IMR-90 (cell line): Measurements from ENCODE around the gene PTPRC. TPM values are rescaled to one million over a fixed set of nuclear protein-coding genes. Genes with fewer than 3 reads are reported as not detected.

Source experiments
- ATAC-seq: fragments of 200-7000 bp; cut with Tn5 transposase; 2 replicates; pipeline ENCODE4 v1.9.1; 2020; ENCODE audit warnings: low read depth, mild to moderate bottlenecking, moderate library complexity
- BruUV-seq: library from RNA; stranded (reverse); fragments of 400-500 nt; replicated peaks from 2 replicates; lab custom pipeline; 2021; lab: Mats Ljungman, UMichigan
- CTCF ChIA-PET: fragments of 300-600 bp; formaldehyde crosslinking; extraction: SDS; loops from one replicate; lab custom pipeline; 2021; ENCODE audit warnings: antibody characterized with exemption; lab: Yijun Ruan, JAX
- POLR2A ChIA-PET: fragments of 300-600 bp; sonication (Branson Sonifier 250); formaldehyde crosslinking; loops from one replicate; lab custom pipeline; 2022; ENCODE audit warnings: antibody characterized with exemption; ENCODE audit not compliant: unreplicated experiment; lab: Charles Lee
- DNase-seq: peaks from one replicate; pipeline ENCODE4 v3.0.0; 2013
- H2AFZ ChIP-seq: replicated peaks from 2 replicates; pipeline ENCODE3; 2013; ENCODE audit warnings: low read length, mild to moderate bottlenecking; ENCODE audit not compliant: poor library complexity
- H2AK5ac ChIP-seq: 2 replicates; pipeline ENCODE4 v1.6.1; 2013; ENCODE audit warnings: low read depth, low read length, inconsistent platforms
- H2AK9ac ChIP-seq: replicated peaks from 2 replicates; pipeline ENCODE3; 2013; ENCODE audit warnings: mild to moderate bottlenecking, low read depth, low read length, moderate library complexity; ENCODE audit not compliant: poor library complexity
- H2BK120ac ChIP-seq: 2 replicates; pipeline ENCODE4 v1.6.1; 2013; ENCODE audit warnings: low read depth, low read length, inconsistent platforms
- H2BK15ac ChIP-seq: 3 replicates; pipeline ENCODE4 v1.6.1; 2013; ENCODE audit warnings: low read depth, low read length, inconsistent platforms
- H2BK20ac ChIP-seq: 2 replicates; pipeline ENCODE4 v1.6.1; 2013; ENCODE audit warnings: low read depth, mild to moderate bottlenecking, inconsistent platforms, low read length, moderate library complexity
- H2BK5ac ChIP-seq: 2 replicates; pipeline ENCODE4 v1.6.1; 2013; ENCODE audit warnings: mild to moderate bottlenecking, low read depth, low read length, inconsistent platforms; ENCODE audit not compliant: poor library complexity, severe bottlenecking
- H3K14ac ChIP-seq: replicated peaks from 2 replicates; pipeline ENCODE4 v1.6.1; 2013; ENCODE audit warnings: low read depth, low read length, inconsistent platforms
- H3K18ac ChIP-seq: 2 replicates; pipeline ENCODE4 v1.6.1; 2013; ENCODE audit warnings: low read depth, low read length, control low read depth
- H3K23ac ChIP-seq: 2 replicates; pipeline ENCODE4 v1.6.1; 2013; ENCODE audit warnings: low read depth, low read length, inconsistent platforms
- H3K27ac ChIP-seq: 2 replicates; pipeline ENCODE4 v1.5.1; 2013; ENCODE audit warnings: mild to moderate bottlenecking, control low read depth, low read length; ENCODE audit not compliant: insufficient read depth
- H3K27me3 ChIP-seq: 2 replicates; pipeline ENCODE4 v1.6.1; 2013; ENCODE audit warnings: low read length; ENCODE audit not compliant: control insufficient read depth, insufficient read depth
- H3K36me3 ChIP-seq: 2 replicates; pipeline ENCODE4 v1.6.1; 2013; ENCODE audit warnings: low read length, mixed read lengths; ENCODE audit not compliant: control insufficient read depth, insufficient read depth
- H3K4ac ChIP-seq: 2 replicates; pipeline ENCODE4 v1.6.1; 2013; ENCODE audit warnings: low read depth, low read length, inconsistent platforms
- H3K4me1 ChIP-seq: 2 replicates; pipeline ENCODE4 v1.6.1; 2013; ENCODE audit warnings: low read length, mixed read lengths; ENCODE audit not compliant: control insufficient read depth, insufficient read depth
- H3K4me2 ChIP-seq: 2 replicates; pipeline ENCODE4 v1.6.1; 2013; ENCODE audit warnings: low read depth, mild to moderate bottlenecking, control low read depth, low read length, moderate library complexity
- H3K4me3 ChIP-seq: 2 replicates; pipeline ENCODE4 v1.5.1; 2013; ENCODE audit warnings: low read depth, mild to moderate bottlenecking, control low read depth, low read length, moderate library complexity; ENCODE audit not compliant: insufficient read depth
- H3K56ac ChIP-seq: 2 replicates; pipeline ENCODE4 v1.6.1; 2013; ENCODE audit warnings: low read length, inconsistent platforms; ENCODE audit not compliant: insufficient read depth; ENCODE audit errors: extremely low read depth
- H3K79me1 ChIP-seq, 2 experiments: 2 replicates each; pipeline ENCODE4 v1.6.1; 2013; ENCODE audit warnings: low read length in 2 of 2, inconsistent platforms in 1 of 2, low read depth in 1 of 2
- H3K9ac ChIP-seq: 2 replicates; pipeline ENCODE4 v1.6.1; 2013; ENCODE audit warnings: low read depth, low read length, control low read depth
- H3K9me1 ChIP-seq: 2 replicates; pipeline ENCODE4 v1.6.1; 2013; ENCODE audit warnings: low read length, inconsistent platforms; ENCODE audit not compliant: insufficient read depth
- H3K9me3 ChIP-seq: 2 replicates; pipeline ENCODE4 v1.6.1; 2013; ENCODE audit warnings: low read length; ENCODE audit not compliant: control insufficient read depth, insufficient read depth
- H4K20me1 ChIP-seq: 2 replicates; pipeline ENCODE4 v1.6.1; 2013; ENCODE audit warnings: low read length, inconsistent platforms; ENCODE audit not compliant: insufficient read depth
- H4K5ac ChIP-seq: 2 replicates; pipeline ENCODE4 v1.6.1; 2013; ENCODE audit warnings: mild to moderate bottlenecking, low read depth, low read length, control low read depth
- H4K8ac ChIP-seq, 2 experiments: 2 replicates each; pipeline ENCODE4 v1.6.1; 2013; ENCODE audit warnings: low read depth in 2 of 2, low read length in 2 of 2, control low read depth in 1 of 2, inconsistent platforms in 1 of 2
- H4K91ac ChIP-seq: 2 replicates; pipeline ENCODE4 v1.6.1; 2013; ENCODE audit warnings: low read depth, low read length, inconsistent platforms; ENCODE audit not compliant: insufficient read depth
- FOS ChIP-seq: fragments of 150-350 bp; IDR thresholded peaks from 2 replicates; pipeline ENCODE4 v1.6.1; 2016; ENCODE audit warnings: low read depth, low read length
- MAFK ChIP-seq: IDR thresholded peaks from 2 replicates; pipeline ENCODE4 v1.6.1; 2012; ENCODE audit warnings: low read depth, low read length, improper control_type of control experiment
- WGBS, 2 experiments: methylation state at CpG; one replicate each; pipeline versions ENCODE4 v1.1.5 to v1.1.7; 2013; ENCODE audit warnings: missing lambda C conversion rate in 2 of 2; ENCODE audit not compliant: insufficient read length in 1 of 2; ENCODE audit errors: extremely low coverage in 2 of 2; 5-methylcytosine and 5-hydroxymethylcytosine counted together
- dilution Hi-C: fragments of 300-500 bp; cut with HindIII; formaldehyde crosslinking; loops from one replicate; pipeline ENCODE4 v1.14.3; 2018; ENCODE audit warnings: low sequenced_read_pairs; ENCODE audit not compliant: unreplicated experiment
- in situ Hi-C: fragments of 300-500 bp; cut with MboI; formaldehyde crosslinking; loops from 3 replicates; pipeline ENCODE4 v1.14.3; 2019; ENCODE audit warnings: low sequenced_read_pairs, inconsistent platforms, mixed read lengths
- intact Hi-C: fragments of 100-400 bp; cut with micrococcal nuclease; formaldehyde crosslinking; loops from 2 replicates; pipeline ENCODE4 v1.10.0; 2022
- polyA plus RNA-seq, 3 experiments: library from polyadenylated mRNA; depleted of rRNA; stranded (reverse); fragments of >200 nt; gene quantifications; 2 replicates each; pipeline ENCODE4 v1.2.3, GENCODE V29; 2012; ENCODE audit warnings: low replicate concordance in 1 of 3
- total RNA-seq: library from RNA; depleted of rRNA; stranded (reverse); fragments of >200 nt; gene quantifications from 2 replicates; pipeline ENCODE4 v1.2.3, GENCODE V29; 2012

PTPRC gene
- total and polyA plus RNA-seq, 2 of the 4 experiments (the other 2 are of a cell fraction), result not detected

- Histone ChIP-seq H3K27ac (no peak overlapping the region), H3K9me3 (no peaks in the 10 kb centered on the region), H3K4me3 (no peak overlapping the region), H4K20me1 (no peaks in the 10 kb centered on the region), H3K14ac (no peak overlapping the region), H2BK120ac (no peak overlapping the region), H3K23ac (no peak overlapping the region), H4K5ac (no peak overlapping the region), H3K4me2 (no peak overlapping the region), H4K8ac (no peak overlapping the region), H2BK20ac (no peak overlapping the region), H3K56ac (no peak overlapping the region), H3K18ac (no peak overlapping the region), H3K9ac (no peak overlapping the region), H3K79me1 (no peaks in the 10 kb centered on the region), H2AK5ac (no peak overlapping the region), H3K27me3 (no peaks in the 10 kb centered on the region), H3K4me1 (no peaks in the 10 kb centered on the region), H4K91ac (no peak overlapping the region), H2AK9ac (no peak overlapping the region), H2AFZ (no peak overlapping the region), H3K36me3 (no peaks in the 10 kb centered on the region), H2BK15ac (no peak overlapping the region), H2BK5ac (no peak overlapping the region), H3K4ac (no peak overlapping the region), H3K9me1 (no peaks in the 10 kb centered on the region)
- intact Hi-C loops (no loop called here), in situ Hi-C loops (no loop called here), dilution Hi-C loops (no loop called here)
- ATAC-seq (no peak), DNase-seq (no peak)
- CTCF ChIA-PET, result no interaction called here
- BruUV-seq, result no TSS peak
- WGBS, 2 experiments, result no CpG with 5 or more reads among the region's 2 CpGs
- POLR2A ChIA-PET, result no interaction called here
- peak; percentile 38; the same call in 1 of the 2 replicates for TF ChIP-seq MAFK
- TF ChIP-seq FOS, result no peak
Measured at GRCh38 chr1:198734323-198735008, 95.6 kb downstream of the PTPRC start.
